Mesendoderm (in vitro differentiated cells): ENCODE measurements around the gene CHRNA3.
"Not testable (repeated sequence)": the region's sequence is repeated elsewhere in the genome, so short reads cannot be mapped to it uniquely, and the experiment has no call there.

Experiments
- DNase-seq: peaks from one replicate; pipeline ENCODE4 v3.0.0; 2013
- H2AK5ac ChIP-seq: 2 replicates; pipeline ENCODE4 v1.6.1; 2013; ENCODE audit warnings: low read length, inconsistent platforms
- H2BK120ac ChIP-seq: 2 replicates; pipeline ENCODE4 v1.6.1; 2013; ENCODE audit warnings: low read depth, mild to moderate bottlenecking, low read length, moderate library complexity, mixed read lengths
- H2BK15ac ChIP-seq: replicated peaks from 2 replicates; pipeline ENCODE4 v1.6.1; 2013; ENCODE audit warnings: low read depth, mild to moderate bottlenecking, moderate library complexity
- H2BK5ac ChIP-seq: 2 replicates; pipeline ENCODE4 v1.6.1; 2013; ENCODE audit warnings: low read length, inconsistent platforms
- H3K18ac ChIP-seq: 2 replicates; pipeline ENCODE4 v1.6.1; 2013; ENCODE audit warnings: mild to moderate bottlenecking, low read length, mixed read lengths
- H3K23ac ChIP-seq: one replicate; pipeline ENCODE4 v1.6.1; 2013; ENCODE audit warnings: low read length
- H3K27ac ChIP-seq: 2 replicates; pipeline ENCODE4 v1.5.1; 2013; ENCODE audit warnings: low read depth, mild to moderate bottlenecking, inconsistent platforms, low read length, moderate library complexity
- H3K27me3 ChIP-seq: 2 replicates; pipeline ENCODE4 v1.6.1; 2013; ENCODE audit warnings: low read length, control low read depth, mild to moderate bottlenecking, inconsistent platforms; ENCODE audit not compliant: insufficient read depth, poor library complexity
- H3K36me3 ChIP-seq: 2 replicates; pipeline ENCODE4 v1.6.1; 2013; ENCODE audit warnings: low read length, inconsistent platforms; ENCODE audit not compliant: control insufficient read depth, insufficient read depth
- H3K4ac ChIP-seq: one replicate; pipeline ENCODE4 v1.6.1; 2013; ENCODE audit warnings: low read depth, mild to moderate bottlenecking, low read length, moderate library complexity
- H3K4me1 ChIP-seq: 2 replicates; pipeline ENCODE4 v1.6.1; 2013; ENCODE audit warnings: low read depth, low read length, inconsistent platforms; ENCODE audit not compliant: control insufficient read depth
- H3K4me2 ChIP-seq: 2 replicates; pipeline ENCODE4 v1.6.1; 2013; ENCODE audit warnings: low read length
- H3K4me3 ChIP-seq: 2 replicates; pipeline ENCODE4 v1.5.1; 2013; ENCODE audit warnings: mild to moderate bottlenecking, low read length
- H3K56ac ChIP-seq: one replicate; pipeline ENCODE4 v1.6.1; 2013; ENCODE audit warnings: low read length
- H3K79me1 ChIP-seq: 2 replicates; pipeline ENCODE4 v1.6.1; 2013; ENCODE audit warnings: low read length, inconsistent platforms
- H3K79me2 ChIP-seq: 2 replicates; pipeline ENCODE4 v1.6.1; 2013; ENCODE audit warnings: mild to moderate bottlenecking, low read length; ENCODE audit not compliant: control insufficient read depth, insufficient read depth
- H3K9ac ChIP-seq: 2 replicates; pipeline ENCODE4 v1.6.1; 2013; ENCODE audit warnings: low read length, inconsistent platforms
- H4K5ac ChIP-seq: one replicate; pipeline ENCODE4 v1.6.1; 2013; ENCODE audit warnings: low read length
- H4K8ac ChIP-seq: one replicate; pipeline ENCODE4 v1.6.1; 2013; ENCODE audit warnings: low read depth, mild to moderate bottlenecking, control low read depth, low read length, moderate library complexity
- WGBS: extraction: QIAGEN DNeasy Blood & Tissue Kit; methylation state at CpG from one replicate; pipeline ENCODE4 v1.1.7; 2013; ENCODE audit warnings: low lambda C conversion rate, missing lambda C conversion rate; ENCODE audit not compliant: insufficient coverage; ENCODE audit errors: extremely low coverage; 5-methylcytosine and 5-hydroxymethylcytosine counted together

CHRNA3 gene

DNA sequence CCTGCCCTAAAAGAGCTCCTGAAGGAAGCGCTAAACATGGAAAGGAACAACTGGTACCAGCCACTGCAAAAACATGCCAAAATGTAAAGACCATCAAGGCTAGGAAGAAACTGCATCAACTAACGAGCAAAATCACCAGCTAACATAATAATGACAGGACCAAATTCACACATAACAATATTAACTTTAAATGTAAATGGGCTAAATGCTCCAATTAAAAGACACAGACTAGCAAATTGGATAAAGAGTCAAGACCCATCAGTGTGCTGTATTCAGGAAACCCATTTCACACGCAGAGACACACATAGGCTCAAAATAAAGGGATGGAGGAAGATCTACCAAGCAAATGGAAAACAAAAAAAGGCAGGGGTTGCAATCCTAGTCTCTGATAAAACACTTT lies 11.2 kb downstream of the CHRNA3 start:
- not testable (repeated sequence) for H2BK15ac ChIP-seq, H2BK5ac ChIP-seq, H3K4ac ChIP-seq, H3K56ac ChIP-seq, H4K8ac ChIP-seq, H3K79me2 ChIP-seq, H3K4me1 ChIP-seq, H4K5ac ChIP-seq, H3K27ac ChIP-seq, H3K4me2 ChIP-seq, H3K27me3 ChIP-seq, H3K79me1 ChIP-seq, DNase-seq, H3K18ac ChIP-seq, H2BK120ac ChIP-seq, H2AK5ac ChIP-seq, H3K23ac ChIP-seq, H3K4me3 ChIP-seq, H3K9ac ChIP-seq, H3K36me3 ChIP-seq
- WGBS: no CpG with 5 or more reads among the region's 3 CpGs

DNA sequence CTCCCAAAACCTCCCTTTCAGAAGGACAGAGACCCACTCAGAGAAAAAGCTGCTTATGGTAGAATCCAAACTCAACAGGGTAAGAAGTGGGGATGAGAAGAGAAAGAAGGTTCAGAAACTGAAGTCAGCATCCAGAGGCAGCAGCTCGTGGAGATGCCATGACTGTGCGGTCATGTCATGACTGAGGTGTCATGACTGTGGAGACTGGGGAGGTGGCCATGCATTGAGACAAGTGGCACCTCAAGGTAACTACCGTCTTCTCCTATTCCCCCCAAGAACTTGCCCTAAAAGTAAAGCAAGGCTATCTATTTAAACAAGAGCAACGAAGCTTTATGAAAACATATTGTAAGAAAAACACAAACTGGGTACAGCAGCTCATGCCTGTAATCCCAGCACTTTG lies 15.1 kb downstream of the CHRNA3 start:
- Histone ChIP-seq H3K23ac (no peak overlapping the region), H3K4ac (no peak overlapping the region), H4K8ac (no peak overlapping the region), H3K27me3 (no peaks in the 10 kb centered on the region), H3K4me1 (no peaks in the 10 kb centered on the region), H3K9ac (no peak overlapping the region), H3K18ac (no peak overlapping the region), H3K4me2 (no peak overlapping the region), H3K79me1 (no peaks in the 10 kb centered on the region), H2BK5ac (no peak overlapping the region), H3K56ac (no peak overlapping the region), H3K36me3 (no peaks in the 10 kb centered on the region), H3K4me3 (no peak overlapping the region), H2BK15ac (no peak overlapping the region), H3K79me2 (no peaks in the 10 kb centered on the region), H4K5ac (no peak overlapping the region), H2BK120ac (no peak overlapping the region), H3K27ac (no peak overlapping the region), H2AK5ac (no peak overlapping the region)
- no peak for DNase-seq
- no CpG with 5 or more reads among the region's 4 CpGs for WGBS

DNA sequence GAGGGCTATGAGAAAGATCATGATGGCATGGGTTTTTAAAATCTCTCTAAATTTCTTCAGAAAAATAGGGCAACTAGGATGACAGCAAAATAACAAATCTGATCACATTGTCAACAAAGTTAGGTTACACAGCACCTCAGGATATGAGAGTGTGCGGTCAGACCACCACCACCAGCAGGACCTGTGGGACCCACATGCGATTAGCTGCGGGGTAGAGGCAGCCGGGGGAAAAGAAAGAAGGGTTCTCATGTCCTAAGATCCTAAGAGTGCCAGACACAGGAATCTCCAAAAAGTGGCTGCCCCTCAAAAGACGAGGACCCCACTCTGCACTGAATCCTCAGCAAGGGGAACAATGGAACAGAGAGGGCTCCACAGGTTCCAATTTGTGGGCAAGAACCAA lies 15.6 kb downstream of the CHRNA3 start:
- H3K4me3 ChIP-seq: no peak overlapping the region
- H2BK5ac ChIP-seq: no peak overlapping the region
- H4K5ac ChIP-seq: no peak overlapping the region
- H3K23ac ChIP-seq: no peak overlapping the region
- WGBS: no CpG with 5 or more reads among the region's 5 CpGs
- no peak for DNase-seq
- no peak overlapping the region for H2BK120ac ChIP-seq
- H3K27ac ChIP-seq: no peak overlapping the region
- H3K4me2 ChIP-seq: no peak overlapping the region
- no peak overlapping the region for H3K9ac ChIP-seq
- H4K8ac ChIP-seq: no peak overlapping the region
- H2AK5ac ChIP-seq: no peak overlapping the region
- H3K36me3 ChIP-seq: no peaks in the 10 kb centered on the region
- H3K27me3 ChIP-seq: no peaks in the 10 kb centered on the region
- H3K79me1 ChIP-seq: no peaks in the 10 kb centered on the region
- no peak overlapping the region for H3K18ac ChIP-seq
- no peak overlapping the region for H3K4ac ChIP-seq
- H2BK15ac ChIP-seq: no peak overlapping the region
- no peak overlapping the region for H3K56ac ChIP-seq
- H3K4me1 ChIP-seq: no peaks in the 10 kb centered on the region
- no peaks in the 10 kb centered on the region for H3K79me2 ChIP-seq

DNA sequence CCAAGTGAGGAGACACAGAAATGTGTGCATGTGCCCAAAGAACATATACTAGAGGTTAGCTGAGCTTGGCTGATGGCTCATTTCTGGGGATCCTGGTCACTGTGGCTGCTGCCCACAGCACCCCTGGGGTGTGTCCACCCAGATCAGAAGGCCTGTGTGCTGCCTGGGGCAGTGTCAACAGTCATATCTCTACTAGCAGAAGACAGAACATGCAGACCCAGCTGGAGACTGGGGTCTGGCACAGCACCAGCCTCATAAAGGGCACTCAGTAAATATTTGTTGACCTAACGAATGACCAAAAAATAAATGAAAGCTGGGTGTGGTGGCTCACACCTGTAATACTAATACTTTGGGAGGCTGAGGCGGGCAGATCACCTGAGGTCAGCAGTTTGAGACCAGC lies 16.4 kb downstream of the CHRNA3 start:
- Histone ChIP-seq H3K4me2 (no peak overlapping the region), H2AK5ac (no peak overlapping the region), H2BK15ac (no peak overlapping the region), H4K5ac (no peak overlapping the region), H4K8ac (no peak overlapping the region), H3K27ac (no peak overlapping the region), H3K36me3 (no peaks in the 10 kb centered on the region), H3K23ac (no peak overlapping the region), H3K4me3 (no peak overlapping the region), H3K56ac (no peak overlapping the region), H3K18ac (no peak overlapping the region), H3K79me1 (no peaks in the 10 kb centered on the region), H3K4ac (no peak overlapping the region), H2BK5ac (no peak overlapping the region), H3K27me3 (no peaks in the 10 kb centered on the region), H3K4me1 (no peaks in the 10 kb centered on the region), H3K79me2 (no peaks in the 10 kb centered on the region), H3K9ac (no peak overlapping the region), H2BK120ac (no peak overlapping the region)
- no CpG with 5 or more reads among the region's 2 CpGs for WGBS
- DNase-seq: no peak

DNA sequence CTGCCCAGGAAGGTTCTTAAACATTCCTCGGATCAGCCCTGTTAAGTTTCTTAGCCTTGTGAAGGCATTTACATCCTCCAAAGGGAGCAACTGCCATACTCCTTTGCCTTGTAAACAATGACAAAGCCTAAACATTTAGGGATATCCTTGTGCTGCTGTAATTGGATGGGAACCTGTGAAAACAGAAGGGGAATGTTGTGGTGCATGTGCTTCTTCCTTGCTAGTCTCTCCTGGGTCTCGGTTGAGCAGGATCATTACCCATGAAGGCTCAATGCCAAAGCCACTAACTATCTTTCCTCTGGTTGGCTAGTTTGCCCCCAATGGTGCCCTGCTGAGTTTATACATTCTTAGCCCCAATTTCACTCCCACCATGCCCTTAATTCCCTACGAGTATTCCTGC lies 17.3 kb downstream of the CHRNA3 start:
- Histone ChIP-seq H2AK5ac (no peak overlapping the region), H3K27me3 (no peaks in the 10 kb centered on the region), H3K27ac (no peak overlapping the region), H3K36me3 (no peaks in the 10 kb centered on the region), H3K9ac (no peak overlapping the region), H3K18ac (no peak overlapping the region), H3K79me1 (no peaks in the 10 kb centered on the region), H2BK5ac (no peak overlapping the region), H4K8ac (no peak overlapping the region), H3K4ac (no peak overlapping the region), H3K4me3 (no peak overlapping the region), H2BK15ac (no peak overlapping the region), H3K4me2 (no peak overlapping the region), H3K79me2 (no peaks in the 10 kb centered on the region), H3K23ac (no peak overlapping the region), H4K5ac (no peak overlapping the region), H2BK120ac (no peak overlapping the region), H3K56ac (no peak overlapping the region), H3K4me1 (no peaks in the 10 kb centered on the region)
- DNase-seq: no peak
- whole genome bisulfite sequencing: no CpG with 5 or more reads among the region's 3 CpGs

DNA sequence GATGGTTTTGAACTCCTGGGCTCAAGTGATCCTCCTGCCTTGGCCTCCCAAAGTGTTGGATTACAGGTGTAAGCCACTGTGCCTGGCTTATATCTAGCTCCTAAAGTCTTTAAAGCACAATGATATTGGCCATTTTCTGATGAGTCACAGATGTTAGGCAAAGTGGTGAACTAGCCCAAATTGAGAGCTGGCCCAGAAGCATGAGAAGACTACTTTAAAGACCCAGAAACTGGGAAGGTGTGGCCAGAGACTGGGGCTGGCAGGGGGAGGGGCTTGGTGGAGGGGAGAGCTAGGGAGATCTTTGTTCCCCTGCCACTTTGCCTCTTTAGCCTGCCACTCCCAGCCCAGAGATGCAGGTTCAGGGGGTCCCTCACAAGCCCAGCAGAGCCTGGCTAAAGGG lies 21.6 kb downstream of the CHRNA3 start:
- peak; percentile 3 for DNase-seq
- H2BK5ac ChIP-seq: no peak overlapping the region
- H3K4me2 ChIP-seq: no peak overlapping the region
- H3K79me2 ChIP-seq: no peaks in the 10 kb centered on the region
- no peak overlapping the region for H3K27ac ChIP-seq
- no peaks in the 10 kb centered on the region for H3K27me3 ChIP-seq
- no peak overlapping the region for H3K18ac ChIP-seq
- H3K4me1 ChIP-seq: no peaks in the 10 kb centered on the region
- no peak overlapping the region for H4K5ac ChIP-seq
- no peaks in the 10 kb centered on the region for H3K36me3 ChIP-seq
- H3K79me1 ChIP-seq: no peaks in the 10 kb centered on the region
- H3K4me3 ChIP-seq: no peak overlapping the region
- H4K8ac ChIP-seq: no peak overlapping the region
- no peak overlapping the region for H3K4ac ChIP-seq
- no peak overlapping the region for H3K9ac ChIP-seq
- no peak overlapping the region for H3K56ac ChIP-seq
- H2BK120ac ChIP-seq: no peak overlapping the region
- no peak overlapping the region for H2AK5ac ChIP-seq
- no peak overlapping the region for H3K23ac ChIP-seq
- no peak overlapping the region for H2BK15ac ChIP-seq
